ENCODE measurements around the gene PRIMA1. TPM values are rescaled to one million over a fixed set of nuclear protein-coding genes. Genes with fewer than 3 reads are reported as not detected.

PRIMA1 gene
- total RNA-seq, 1 donor from 2014 or later: 0.08 TPM

DNA sequence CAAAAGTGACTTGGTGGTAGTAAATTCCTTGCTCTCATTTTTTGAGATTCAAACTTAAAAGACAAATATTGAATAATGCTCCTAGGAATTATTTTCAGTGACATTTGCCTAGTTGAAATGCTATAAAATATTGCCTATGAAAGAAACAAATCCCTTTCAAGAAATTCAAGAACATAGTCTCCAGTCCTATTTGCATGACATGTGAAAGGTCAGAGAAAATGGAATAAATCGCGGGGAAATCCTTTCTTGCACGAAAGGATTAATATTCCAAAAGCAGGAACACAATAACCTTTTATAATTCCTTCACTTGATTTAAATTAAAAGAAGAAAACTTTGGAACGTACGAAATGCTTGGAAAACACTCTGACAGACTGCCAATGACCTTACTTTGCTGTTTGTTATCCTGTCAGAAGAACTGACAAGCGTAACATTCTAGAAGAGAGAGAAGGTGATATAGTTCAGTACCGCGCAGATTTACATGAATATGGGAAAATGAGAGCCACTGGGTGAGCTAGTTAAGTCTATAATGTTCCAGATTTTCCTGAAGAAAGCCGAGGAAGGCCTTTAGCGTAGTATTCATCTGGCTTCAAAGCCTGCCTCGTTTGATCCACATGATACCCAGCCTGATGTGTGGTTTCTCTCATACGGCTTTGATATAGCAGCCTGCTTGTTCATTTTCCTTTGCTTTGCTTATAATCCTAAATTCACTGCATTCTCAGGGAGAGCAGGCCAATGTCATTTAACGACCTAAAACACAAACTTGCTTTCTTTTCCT, 103.0 kb downstream of the PRIMA1 start:
- Mint-ChIP-seq H3K4me3 (ENCODE audit: unreplicated experiment) (no peak overlapping the region), H3K27me3 (ENCODE audit: unreplicated experiment) (peaks cover 2% of the 10 kb centered on the region), H3K36me3 (ENCODE audit: low read depth, unreplicated experiment) (no peaks in the 10 kb centered on the region), H3K4me1 (ENCODE audit: unreplicated experiment) (peaks cover 9% of the 10 kb centered on the region), H3K27ac (ENCODE audit: unreplicated experiment) (no peak overlapping the region), H3K9me3 (ENCODE audit: unreplicated experiment) (no peaks in the 10 kb centered on the region)
- no peak for DNase-seq (ENCODE audit: low spot score)
- TF ChIP-seq, protein P1, sequence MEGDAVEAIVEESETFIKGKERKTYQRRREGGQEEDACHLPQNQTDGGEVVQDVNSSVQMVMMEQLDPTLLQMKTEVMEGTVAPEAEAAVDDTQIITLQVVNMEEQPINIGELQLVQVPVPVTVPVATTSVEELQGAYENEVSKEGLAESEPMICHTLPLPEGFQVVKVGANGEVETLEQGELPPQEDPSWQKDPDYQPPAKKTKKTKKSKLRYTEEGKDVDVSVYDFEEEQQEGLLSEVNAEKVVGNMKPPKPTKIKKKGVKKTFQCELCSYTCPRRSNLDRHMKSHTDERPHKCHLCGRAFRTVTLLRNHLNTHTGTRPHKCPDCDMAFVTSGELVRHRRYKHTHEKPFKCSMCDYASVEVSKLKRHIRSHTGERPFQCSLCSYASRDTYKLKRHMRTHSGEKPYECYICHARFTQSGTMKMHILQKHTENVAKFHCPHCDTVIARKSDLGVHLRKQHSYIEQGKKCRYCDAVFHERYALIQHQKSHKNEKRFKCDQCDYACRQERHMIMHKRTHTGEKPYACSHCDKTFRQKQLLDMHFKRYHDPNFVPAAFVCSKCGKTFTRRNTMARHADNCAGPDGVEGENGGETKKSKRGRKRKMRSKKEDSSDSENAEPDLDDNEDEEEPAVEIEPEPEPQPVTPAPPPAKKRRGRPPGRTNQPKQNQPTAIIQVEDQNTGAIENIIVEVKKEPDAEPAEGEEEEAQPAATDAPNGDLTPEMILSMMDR (IDR thresholded peaks at IDR 0.05; ENCODE audit: unreplicated experiment): no peak

DNA sequence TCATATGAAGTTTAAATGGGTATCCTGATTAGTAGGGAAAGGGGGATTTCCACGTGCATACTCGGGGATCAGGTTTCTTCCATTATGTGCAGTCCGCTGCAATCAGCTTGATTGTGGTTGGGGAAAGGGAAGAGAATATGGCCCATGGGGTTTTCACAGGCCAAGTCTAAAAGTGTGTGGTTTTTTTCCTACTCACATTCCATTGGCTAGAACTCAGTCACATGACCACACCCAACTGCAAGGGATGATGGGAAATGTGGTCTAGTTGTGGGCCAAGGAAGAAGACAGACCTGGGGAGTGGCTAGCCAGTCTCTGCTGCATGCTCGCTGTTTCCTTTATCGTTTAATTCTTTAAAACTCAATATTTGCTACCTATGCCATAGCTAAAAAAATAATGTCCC, 105.1 kb downstream of the PRIMA1 start:
- Mint-ChIP-seq H3K27me3 (ENCODE audit: unreplicated experiment) (peaks cover 2% of the 10 kb centered on the region), H3K36me3 (ENCODE audit: low read depth, unreplicated experiment) (no peaks in the 10 kb centered on the region), H3K4me3 (ENCODE audit: unreplicated experiment) (no peak overlapping the region), H3K4me1 (ENCODE audit: unreplicated experiment) (peaks cover 6% of the 10 kb centered on the region), H3K27ac (ENCODE audit: unreplicated experiment) (no peak overlapping the region), H3K9me3 (ENCODE audit: unreplicated experiment) (no peaks in the 10 kb centered on the region)
- TF ChIP-seq, protein P1 (IDR thresholded peaks at IDR 0.05; ENCODE audit: unreplicated experiment): no peak
- DNase-seq (ENCODE audit: low spot score): no peak

DNA sequence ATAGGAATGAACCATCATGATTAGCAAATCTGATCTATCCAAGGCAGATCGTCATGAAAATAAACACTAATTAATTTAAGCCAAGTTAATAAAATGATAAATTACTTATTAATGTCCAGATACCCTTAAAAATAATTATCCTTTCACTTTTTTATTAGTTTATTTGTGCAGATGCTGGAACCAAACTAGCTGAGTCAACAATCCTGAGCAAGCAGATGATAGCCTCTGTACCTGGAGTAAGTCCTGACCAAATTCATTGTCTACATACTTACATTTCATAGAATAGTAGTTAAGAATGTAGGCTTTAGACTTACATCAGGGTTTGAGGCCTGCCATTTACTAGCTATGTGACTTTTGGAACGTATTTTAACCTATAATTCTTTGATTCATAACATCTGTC, 105.8 kb downstream of the PRIMA1 start:
- Mint-ChIP-seq H3K9me3 (ENCODE audit: unreplicated experiment) (no peaks in the 10 kb centered on the region), H3K27me3 (ENCODE audit: unreplicated experiment) (no peaks in the 10 kb centered on the region), H3K4me1 (ENCODE audit: unreplicated experiment) (peaks cover 4% of the 10 kb centered on the region), H3K27ac (ENCODE audit: unreplicated experiment) (no peak overlapping the region), H3K4me3 (ENCODE audit: unreplicated experiment) (no peak overlapping the region), H3K36me3 (ENCODE audit: low read depth, unreplicated experiment) (no peaks in the 10 kb centered on the region)
- DNase-seq (ENCODE audit: low spot score): no peak
- TF ChIP-seq, protein P1 (IDR thresholded peaks at IDR 0.05; ENCODE audit: unreplicated experiment): no peak

DNA sequence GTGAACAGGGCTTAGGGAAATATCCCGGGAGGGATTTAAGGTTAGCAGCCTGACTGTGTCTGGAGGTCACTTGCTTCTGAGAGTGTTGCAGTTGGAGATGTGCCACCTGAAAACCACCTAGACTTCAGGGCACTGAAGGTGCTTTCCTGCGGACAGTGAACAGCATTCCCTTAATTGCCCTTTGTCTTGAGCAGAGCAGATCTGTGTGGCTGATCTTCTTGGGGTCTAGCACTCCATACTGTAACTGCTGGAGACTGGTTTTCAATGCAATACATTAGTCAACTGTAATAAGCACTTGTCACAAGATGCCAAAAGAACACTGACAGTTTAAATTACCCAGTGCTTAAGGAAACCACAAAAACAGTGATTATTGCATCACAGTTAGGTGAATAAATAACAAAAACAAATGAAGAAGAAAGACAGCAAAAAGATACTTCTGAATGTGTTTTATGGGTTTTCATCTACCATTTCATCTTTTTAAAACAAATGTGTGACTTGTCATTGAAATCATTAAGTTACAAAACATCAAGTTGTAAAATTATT, 111.8 kb downstream of the PRIMA1 start:
- no peaks in the 10 kb centered on the region for H3K4me1 Mint-ChIP-seq (ENCODE audit: unreplicated experiment)
- TF ChIP-seq, protein P1 (IDR thresholded peaks at IDR 0.05; ENCODE audit: unreplicated experiment): no peak
- no peaks in the 10 kb centered on the region for H3K27me3 Mint-ChIP-seq (ENCODE audit: unreplicated experiment)
- no peaks in the 10 kb centered on the region for H3K36me3 Mint-ChIP-seq (ENCODE audit: low read depth, unreplicated experiment)
- no peaks in the 10 kb centered on the region for H3K9me3 Mint-ChIP-seq (ENCODE audit: unreplicated experiment)
- H3K27ac Mint-ChIP-seq (ENCODE audit: unreplicated experiment): no peak overlapping the region
- no peak overlapping the region for H3K4me3 Mint-ChIP-seq (ENCODE audit: unreplicated experiment)
- no peak for DNase-seq (ENCODE audit: low spot score)

DNA sequence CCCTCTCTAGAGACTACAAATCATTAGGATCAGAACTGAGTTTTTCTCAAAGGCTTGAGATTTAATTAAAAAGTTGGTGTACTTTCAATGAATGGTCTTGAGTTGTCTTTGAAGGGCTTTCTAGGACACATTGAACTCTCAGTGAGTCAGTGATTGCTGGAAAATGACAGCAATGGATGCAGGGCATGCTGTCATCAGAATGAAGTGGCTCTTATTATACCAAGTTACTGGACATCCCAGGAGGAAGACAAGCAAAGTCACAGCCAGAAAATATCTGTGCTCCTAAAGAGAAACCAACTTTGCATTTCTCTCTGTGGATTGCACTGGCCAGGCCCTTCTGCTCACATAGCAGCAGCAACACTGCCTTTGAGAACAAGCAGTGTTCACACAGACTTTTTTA, 112.6 kb downstream of the PRIMA1 start:
- no peak overlapping the region for H3K27ac Mint-ChIP-seq (ENCODE audit: unreplicated experiment)
- no peak for DNase-seq (ENCODE audit: low spot score)
- no peaks in the 10 kb centered on the region for H3K36me3 Mint-ChIP-seq (ENCODE audit: low read depth, unreplicated experiment)
- TF ChIP-seq, protein P1 (IDR thresholded peaks at IDR 0.05; ENCODE audit: unreplicated experiment): no peak
- no peaks in the 10 kb centered on the region for H3K4me1 Mint-ChIP-seq (ENCODE audit: unreplicated experiment)
- no peaks in the 10 kb centered on the region for H3K9me3 Mint-ChIP-seq (ENCODE audit: unreplicated experiment)
- no peak overlapping the region for H3K4me3 Mint-ChIP-seq (ENCODE audit: unreplicated experiment)
- no peaks in the 10 kb centered on the region for H3K27me3 Mint-ChIP-seq (ENCODE audit: unreplicated experiment)
